Tibial nerve (tissue), 4 donors: ENCODE data around the gene FAM204A.

Source experiments
- CTCF ChIP-seq, 5 experiments: fragments of 200-600 bp in 3 of 5; fragments of 450-650 bp in 2 of 5; sonication (generic) in 3 of 5; IDR thresholded peaks; one replicate each; pipeline ENCODE4 v1.5.1; 2016 to 2019; ENCODE audit warnings: antibody characterized with exemption in 5 of 5, mild to moderate bottlenecking in 3 of 5, moderate library complexity in 2 of 5
- EP300 ChIP-seq, 2 donors: sonication (generic); formaldehyde crosslinking; IDR thresholded peaks; one replicate each; pipeline ENCODE4 v1.6.1; 2017; ENCODE audit warnings: antibody characterized with exemption in 2 of 2, mild to moderate bottlenecking in 1 of 2
- POLR2A ChIP-seq, 2 donors: fragments of 450-650 bp; IDR thresholded peaks; one replicate each; pipeline ENCODE4 v1.6.1; 2017; ENCODE audit warnings: antibody characterized with exemption in 2 of 2, mild to moderate bottlenecking in 2 of 2, moderate library complexity in 2 of 2

GRCh38 chr10:118305730-118306129 is 36.4 kb downstream of the FAM204A start:
- TF ChIP-seq POLR2A (IDR thresholded peaks at IDR 0.05) = no peak
- no peak for TF ChIP-seq CTCF (IDR thresholded peaks at IDR 0.05)
- TF ChIP-seq EP300 (IDR thresholded peaks at IDR 0.05) = no peak
